GM18873 (cell line): ENCODE data around the gene FGFR1OP2.
A peak's percentile ranks its signal among the peaks of the same experiment; 100 is the strongest.
"Not testable (repeated sequence)": the region's sequence is repeated elsewhere in the genome, so short reads cannot be mapped to it uniquely, and the experiment has no call there.

ENCODE experiments used
- ATAC-seq: cut with Tn5 transposase; IDR thresholded peaks from one replicate; pipeline ENCODE4 v1.9.1; 2021; ENCODE audit warnings: mild to moderate bottlenecking, moderate library complexity, moderate number of reproducible peaks; ENCODE audit not compliant: unreplicated experiment, low FRiP score

The FGFR1OP2 gene

DNA sequence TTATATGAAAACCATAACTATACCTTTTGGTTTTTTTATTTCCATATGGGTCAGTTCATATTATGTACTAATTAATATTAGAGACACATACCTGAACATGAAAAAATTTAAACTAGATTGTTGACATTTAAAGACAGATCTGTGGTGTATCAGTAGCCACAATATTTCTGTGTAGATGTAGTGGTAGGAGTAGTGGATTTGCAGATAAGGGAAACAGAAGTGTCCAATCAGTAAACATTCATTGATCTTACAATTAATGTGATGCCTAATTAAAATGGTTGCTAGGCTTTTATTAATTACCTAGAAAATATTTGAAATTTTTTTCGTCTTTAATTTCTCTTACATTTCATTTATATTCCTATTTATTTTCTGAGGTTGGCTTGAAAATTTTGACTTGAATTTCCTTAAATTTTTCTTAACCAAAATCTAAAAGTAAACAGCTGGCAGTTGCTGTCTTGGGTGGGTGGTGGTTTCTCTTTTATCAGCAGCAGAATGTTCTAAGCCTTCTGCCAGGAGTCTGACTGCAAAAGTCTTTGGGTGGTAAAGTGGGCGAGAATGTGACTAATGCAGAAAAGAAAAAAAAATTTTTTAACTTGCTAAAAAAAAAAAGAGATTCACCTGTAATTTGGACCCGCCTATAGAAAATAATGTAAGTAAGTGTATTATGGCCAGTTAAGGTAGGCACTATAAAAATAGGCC is 2.4 kb downstream of the FGFR1OP2 start:
- no peak for ATAC-seq

DNA sequence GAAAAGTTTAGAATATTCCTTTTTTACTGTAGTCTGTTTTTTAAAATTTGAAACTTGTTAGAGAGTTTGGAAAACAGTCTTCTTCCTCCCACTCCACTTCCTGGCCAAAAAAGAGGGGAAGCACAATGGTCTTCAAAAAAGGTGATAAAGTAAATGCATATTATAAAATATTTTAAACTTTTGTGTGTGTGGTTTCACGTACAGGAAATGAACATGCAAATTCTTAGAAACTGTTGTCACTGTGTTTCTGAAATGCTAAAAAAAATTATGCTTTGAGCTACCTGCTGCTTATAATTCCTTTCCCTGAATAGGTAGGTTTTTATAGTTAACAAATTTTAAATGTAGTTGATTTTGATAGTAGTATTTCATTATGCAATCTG is 2.9 kb downstream of the FGFR1OP2 start:
- no peak for ATAC-seq

DNA sequence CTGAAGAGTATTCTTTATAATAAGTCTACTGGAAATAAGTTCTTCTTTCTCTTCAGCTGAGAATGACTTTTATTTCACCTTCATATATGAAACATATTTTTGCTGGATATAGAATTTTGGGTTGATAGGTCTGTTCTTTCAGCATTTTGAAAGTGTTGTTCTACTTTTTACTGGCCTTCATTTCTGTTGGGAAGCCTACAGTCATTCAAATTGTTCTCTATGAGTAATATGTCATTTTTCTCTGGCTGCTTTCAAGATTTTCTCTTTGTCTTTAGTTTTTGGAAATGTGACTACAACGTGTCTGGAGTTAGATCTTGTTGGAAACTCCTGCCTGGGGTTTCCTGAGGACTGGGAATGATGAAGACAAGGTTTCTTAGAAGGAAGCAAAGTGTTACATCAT is 10.0 kb downstream of the FGFR1OP2 start:
- no peak for ATAC-seq

DNA sequence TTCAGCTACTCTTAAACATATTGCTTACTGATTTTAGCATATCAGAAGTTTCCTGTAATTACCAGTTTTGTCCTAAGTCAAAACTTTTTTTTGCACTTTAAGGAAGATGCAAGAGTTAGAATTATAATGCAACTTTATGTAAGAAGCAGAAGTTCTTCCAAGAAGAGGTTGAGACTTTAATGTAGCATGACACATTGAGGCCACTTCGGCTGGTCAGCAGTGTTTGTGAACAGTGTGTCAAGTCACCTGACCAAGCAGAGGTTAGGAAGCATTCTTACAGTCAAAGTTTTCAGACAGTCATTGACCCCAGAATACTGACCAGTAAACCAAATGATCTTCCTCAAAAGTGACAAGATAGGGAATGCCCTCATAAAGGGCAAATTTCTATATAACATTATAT is 15.2 kb downstream of the FGFR1OP2 start:
- ATAC-seq: no peak

DNA sequence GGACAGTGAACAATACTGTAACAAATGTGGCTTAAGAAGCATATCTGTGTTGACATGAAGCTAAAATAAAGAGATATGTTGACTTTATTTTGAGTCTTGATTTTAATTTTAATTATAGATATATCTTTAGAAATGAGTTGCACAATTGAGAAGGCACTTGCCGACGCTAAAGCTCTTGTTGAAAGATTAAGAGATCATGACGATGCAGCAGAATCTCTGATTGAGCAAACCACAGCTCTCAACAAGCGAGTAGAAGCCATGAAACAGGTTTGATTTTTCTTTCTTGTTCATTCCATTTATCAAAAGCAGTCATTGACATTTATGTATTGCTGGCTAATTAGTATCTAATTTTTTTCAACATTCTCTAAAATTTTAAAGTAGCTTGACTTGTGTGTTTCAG is 15.8 kb downstream of the FGFR1OP2 start:
- ATAC-seq: no peak

DNA sequence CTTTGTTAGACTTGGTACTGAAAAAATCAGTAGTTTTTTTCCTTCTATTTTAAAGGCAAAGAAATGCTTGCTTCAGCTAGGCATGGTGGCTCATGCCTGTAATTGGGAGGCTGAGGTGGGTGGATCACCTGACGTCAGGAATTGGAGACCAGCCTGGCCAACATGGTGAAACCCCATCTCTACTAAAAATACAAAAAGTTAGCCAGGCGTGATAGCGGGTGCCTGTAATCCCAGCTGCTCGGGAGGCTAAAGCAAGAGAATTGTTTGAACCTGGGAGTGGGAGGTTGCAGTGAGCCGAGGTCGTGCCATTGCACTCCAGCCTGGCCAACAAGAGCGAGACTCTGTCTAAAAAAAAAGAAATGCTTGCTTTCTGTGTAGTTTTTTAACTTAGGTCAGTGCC is 23.1 kb downstream of the FGFR1OP2 start:
- ATAC-seq: not testable (repeated sequence)

DNA sequence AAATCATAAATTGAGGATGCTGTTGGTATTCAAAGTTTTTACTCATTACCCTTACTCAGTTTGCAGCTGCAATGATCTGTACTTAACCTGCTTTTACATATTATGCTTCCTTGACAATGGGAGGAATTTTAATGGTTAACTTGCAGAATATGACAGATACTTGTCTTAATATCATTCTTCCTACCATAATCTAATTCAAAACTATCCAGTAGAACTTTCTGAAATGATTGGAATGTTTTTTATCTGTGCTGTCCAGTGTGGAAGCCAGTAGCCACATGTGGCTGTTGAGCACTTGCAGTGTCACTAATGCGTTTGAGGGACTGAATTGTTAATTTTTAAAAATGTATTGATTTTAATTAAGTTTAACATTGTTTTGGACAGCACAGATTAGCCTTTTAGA is 23.5 kb downstream of the FGFR1OP2 start:
- no peak for ATAC-seq

DNA sequence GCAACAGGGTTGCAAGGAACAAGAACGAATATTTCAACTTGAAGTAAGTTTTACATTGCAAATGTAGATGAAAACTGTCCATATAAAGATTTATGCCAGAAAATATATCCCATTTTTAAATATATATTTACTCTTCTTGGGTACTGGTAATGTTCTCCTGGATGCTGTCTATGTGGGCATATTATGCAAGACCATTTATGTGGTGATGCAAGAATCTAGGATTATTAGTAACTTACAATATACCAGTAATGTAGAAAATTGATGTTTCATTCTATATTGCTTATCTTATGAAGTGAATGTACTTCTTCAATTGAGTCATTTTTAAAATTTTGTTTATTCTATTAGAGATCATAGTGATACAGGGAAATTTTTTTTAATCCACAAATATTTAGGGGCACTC is 25.1 kb downstream of the FGFR1OP2 start:
- no peak for ATAC-seq

DNA sequence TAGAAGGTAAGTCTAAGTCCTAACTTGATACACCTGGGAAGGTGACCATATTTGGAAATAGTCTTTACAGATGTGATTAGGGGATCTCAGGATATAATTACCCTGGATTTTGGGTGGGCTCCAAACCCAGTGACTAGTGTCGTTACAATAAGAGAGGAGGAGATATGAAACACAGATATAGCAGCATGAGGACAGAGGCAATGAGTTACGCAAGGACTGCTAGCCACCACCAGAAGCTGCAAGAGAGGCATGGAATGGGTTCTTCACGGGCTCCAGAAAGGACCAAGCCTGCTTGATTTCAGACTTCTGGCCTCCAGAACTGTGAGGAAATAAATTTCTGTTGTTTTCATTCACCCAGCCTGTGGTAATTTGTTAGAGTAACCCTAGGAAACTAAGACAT is 28.6 kb downstream of the FGFR1OP2 start:
- ATAC-seq: no peak

DNA sequence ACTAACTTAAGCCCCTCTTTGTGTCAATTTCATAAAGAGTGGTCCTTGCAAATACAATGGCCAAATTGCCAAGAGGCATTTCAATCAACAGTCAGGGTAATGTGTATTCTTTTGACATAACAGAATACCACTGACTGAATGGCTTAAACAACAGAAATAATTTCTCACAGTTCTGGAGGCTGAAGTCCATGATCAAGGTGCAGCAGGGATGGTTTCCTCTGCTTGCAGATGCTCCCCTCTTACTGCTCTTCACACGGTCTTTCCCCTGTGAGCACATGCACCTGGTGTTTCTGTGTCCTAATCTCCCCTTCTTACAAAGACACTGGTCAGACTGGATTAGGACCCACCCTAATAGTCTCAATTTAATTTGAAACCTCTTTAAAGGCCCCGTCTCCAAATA is 31.9 kb downstream of the FGFR1OP2 start:
- no peak for ATAC-seq

DNA sequence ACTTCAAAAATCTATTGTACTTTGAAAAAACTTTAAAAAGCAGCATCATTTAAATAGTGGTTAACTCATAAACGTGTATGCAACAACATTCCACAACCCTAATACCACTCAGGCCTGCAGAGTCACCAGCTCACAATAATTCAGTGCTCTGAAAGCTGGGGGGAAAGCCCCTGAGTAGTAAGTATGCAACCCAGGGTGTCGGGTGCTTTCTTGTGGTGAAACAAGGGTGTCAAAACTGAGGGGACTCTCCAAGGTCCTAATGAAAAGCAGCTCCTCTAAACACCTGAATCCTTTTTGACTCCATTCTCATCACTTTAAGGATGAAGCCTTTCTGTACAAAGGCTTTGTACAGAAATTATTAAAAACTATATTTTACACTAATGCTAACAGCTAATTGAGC is 33.7 kb downstream of the FGFR1OP2 start:
- ATAC-seq: peak; percentile 96

DNA sequence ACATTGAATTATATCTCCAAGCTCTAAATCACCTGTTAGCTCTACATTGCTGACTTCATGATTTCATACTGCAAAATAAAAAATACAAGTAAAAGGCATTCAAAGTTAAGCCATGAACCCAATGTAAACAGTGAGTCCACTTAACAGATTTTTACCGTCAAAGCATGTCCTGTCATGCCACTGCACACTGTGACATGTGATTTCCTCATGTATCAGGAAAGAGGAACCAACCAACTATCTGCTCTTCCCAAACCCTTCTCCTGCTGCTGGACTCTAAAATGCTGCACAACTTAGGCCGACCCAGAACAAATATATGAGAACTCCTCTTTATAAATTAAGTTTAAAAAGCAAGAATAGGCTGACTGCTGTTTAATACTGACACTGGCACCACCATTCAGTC is 38.4 kb downstream of the FGFR1OP2 start:
- ATAC-seq: no peak

DNA sequence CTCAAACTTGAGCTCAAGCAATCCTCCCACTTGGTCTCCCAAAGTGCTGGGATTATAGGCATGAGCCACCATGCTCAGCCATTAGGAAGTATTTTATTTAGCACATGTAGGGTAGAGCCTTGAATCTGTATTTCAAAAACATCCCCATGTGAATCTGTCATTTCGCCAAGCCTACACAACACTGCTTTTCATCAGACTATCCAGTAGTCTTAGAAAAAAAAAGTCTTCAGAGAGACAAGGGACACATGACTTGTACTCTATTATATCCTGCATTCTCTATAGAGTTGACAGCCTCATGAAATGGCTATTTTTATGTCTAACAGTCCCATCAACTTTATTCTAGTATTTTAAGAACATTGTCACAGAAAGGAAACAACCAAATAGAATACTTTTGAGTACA is 40.5 kb downstream of the FGFR1OP2 start:
- no peak for ATAC-seq

DNA sequence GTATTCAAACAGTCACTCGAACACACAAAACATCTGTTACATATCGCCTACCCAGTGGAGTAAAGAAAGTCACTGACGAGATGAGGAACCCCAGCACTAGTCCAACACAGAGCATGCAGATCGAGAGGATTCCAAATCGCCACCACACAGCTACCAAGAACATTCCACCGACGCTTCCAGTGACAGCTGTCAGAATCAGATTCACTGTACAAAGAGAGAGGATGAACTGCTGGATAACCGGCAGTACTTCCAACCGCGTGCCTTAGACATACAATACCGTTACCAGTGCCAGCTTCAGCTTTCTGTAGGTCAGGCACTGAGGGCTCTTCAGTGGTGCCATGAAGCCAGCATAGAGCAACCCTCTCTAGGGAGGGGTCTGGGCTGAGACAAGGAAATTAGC is 41.5 kb downstream of the FGFR1OP2 start:
- no peak for ATAC-seq

DNA sequence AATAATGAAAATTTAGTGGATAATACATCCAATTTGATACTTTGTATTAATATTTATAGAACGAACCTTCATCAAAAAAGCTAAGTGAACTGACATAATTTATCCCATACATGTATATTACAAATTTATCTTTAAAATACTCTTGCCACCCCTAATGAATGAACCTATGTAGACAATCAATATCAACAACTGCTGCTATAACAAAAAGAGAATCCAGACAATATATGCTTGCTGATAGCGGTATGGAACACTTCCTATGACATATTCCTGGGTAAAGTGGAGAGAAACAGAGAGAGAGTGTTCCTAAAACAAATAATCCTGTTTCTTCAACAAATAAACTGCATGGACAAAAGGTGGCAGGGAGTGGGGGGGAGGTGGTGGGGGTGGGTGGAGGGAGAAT is 44.6 kb downstream of the FGFR1OP2 start:
- ATAC-seq: no peak

DNA sequence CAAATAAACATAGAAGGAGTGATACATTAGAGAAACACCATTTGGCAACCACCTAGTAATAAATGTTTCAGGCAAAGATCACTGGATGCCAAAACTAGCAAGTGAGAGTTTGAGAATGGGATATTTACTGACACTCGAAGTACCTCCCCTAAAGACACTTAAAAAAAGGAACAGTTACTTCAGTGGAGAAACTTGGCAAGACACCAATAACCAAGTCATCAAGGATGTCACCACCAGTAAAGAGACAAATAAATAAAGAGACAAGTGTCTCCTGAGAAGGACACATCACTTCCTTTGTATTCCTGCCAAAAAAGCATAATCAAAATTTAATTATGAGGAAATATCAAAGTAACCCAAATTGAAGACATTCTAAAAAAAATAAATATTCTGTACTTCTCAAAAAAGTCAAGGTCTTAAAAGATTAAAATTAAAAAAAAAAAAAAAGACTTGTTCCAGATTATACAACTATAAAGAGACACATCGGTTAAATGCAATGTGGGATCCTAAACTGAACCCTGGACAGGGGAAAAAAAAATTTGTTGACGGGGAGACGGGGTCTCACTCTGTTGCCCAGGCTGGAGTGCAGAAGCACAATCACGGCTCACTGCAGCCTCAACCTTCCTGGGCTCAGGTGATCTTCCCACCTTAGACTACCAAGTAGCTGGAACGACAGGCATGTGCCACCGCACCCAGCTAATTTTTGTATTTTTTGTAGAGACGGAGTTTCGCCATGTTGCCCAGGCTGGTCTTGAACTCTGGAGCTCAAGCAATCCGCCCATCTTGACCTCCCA is 49.6 kb downstream of the FGFR1OP2 start:
- ATAC-seq: no peak

DNA sequence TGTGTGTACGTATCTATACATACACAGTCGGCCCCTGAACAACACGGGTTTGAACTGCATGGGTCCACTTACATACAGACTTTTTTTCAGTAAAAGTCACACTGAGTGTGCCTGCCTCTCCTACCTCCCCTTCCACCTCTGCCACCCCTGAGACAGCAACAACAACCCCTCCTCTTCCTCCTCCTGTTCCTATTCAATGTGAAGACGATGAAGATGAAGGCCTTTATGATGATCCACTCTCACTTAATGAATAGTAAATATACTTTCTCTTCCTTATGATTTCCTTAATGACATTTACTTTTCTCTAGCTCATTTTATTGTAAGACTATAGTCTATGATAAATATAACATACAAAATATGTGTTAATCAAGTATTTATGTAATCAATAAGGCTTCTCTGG is 50.4 kb downstream of the FGFR1OP2 start:
- no peak for ATAC-seq

DNA sequence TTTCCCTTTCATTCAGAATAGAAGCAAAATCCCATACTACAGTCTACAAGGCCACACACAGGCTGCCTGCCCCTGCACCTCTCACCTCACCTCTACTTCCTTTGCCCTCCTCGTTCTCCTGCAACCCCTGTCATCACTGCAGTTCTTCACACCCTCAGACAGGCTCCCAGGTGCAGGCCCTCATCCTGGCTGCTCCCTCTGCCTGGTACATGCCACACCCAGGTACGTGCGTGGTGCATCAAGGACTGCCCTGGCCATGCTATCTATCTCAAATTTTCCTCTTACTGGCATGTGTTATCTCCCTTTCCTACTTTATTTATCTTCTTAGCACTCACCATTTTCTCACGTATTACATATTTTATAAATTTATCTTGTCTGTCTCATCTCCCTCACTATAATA is 51.6 kb downstream of the FGFR1OP2 start:
- no peak for ATAC-seq

DNA sequence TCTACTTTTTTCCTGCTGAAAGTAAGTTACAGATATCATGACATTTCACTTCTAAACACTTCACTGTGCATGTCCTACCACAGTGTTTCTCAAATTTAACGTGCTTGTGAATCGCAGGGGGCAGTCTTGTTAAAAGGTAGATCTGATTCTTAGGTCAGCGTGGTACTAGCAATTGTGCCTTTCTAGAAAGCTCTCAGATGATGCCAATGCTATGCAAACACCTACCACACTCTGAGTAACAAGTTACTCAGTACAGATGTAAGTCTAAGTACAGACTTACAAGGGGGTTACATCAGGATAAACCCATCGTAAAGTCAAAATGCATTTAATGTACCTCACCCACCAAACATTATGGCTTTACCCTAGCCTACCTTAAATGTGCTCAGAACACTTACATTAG is 53.6 kb downstream of the FGFR1OP2 start:
- no peak for ATAC-seq

DNA sequence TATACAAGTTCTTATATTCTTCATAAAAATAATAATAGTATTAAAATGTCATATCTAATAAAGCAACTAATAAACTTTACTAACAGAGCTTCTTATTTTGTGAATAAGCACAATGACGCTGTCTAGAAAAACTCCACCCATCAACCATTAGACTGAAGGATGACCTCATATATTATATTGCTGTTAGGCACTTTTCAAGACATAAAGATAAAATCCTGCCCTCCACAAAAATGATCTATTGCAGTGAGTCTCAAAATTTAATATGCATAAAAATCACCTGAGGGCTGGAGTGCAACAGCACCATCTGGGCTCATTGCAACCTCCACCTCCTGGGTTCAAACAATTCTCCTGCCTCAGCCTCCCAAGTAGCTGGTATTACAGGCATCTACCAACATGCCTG is 55.8 kb downstream of the FGFR1OP2 start:
- ATAC-seq: no peak

DNA sequence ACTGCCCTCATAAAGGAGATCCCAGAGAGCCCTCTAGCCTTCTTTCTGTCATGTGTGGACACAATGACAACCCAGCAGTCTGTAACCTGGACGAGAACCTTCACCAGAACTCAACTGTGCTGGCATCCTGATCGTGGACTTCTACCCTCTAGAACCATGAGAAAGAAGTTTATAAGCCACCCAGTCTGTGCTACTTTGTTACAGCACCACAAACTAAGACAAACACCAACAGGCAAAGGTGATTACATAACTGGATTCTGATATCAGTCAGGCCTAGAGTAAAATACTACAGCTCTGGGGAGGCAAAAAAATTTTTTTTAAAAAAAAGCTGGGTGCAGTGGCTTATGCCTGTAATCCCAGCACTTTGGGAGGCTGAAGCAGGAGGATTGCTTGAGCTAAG is 57.4 kb downstream of the FGFR1OP2 start:
- ATAC-seq: no peak

DNA sequence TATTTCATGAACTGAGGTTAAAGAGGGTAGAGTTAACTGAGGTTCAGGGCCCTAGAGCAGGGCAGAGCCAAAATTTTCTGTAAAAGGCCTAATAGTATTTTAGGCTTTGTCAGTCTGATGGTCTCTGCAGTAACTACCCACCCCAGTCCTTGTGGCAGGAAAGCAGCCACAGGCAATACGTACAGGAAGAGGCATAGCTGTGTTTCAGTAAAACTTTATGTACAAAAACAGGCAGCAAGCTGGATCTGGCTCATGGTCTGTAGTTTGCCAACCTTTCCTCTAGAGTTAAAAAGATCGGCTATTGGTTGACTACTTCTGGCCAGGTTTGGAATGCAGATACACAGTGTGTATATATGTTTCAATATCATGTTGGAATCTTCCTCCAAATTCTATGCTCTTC is 58.7 kb downstream of the FGFR1OP2 start:
- no peak for ATAC-seq
